Measurements from ENCODE around the gene LPGAT1.

Gene LPGAT1

GRCh38 chr1:211703812-211704537, 126.6 kb downstream of the LPGAT1 start:
- TF ChIP-seq, protein P1, sequence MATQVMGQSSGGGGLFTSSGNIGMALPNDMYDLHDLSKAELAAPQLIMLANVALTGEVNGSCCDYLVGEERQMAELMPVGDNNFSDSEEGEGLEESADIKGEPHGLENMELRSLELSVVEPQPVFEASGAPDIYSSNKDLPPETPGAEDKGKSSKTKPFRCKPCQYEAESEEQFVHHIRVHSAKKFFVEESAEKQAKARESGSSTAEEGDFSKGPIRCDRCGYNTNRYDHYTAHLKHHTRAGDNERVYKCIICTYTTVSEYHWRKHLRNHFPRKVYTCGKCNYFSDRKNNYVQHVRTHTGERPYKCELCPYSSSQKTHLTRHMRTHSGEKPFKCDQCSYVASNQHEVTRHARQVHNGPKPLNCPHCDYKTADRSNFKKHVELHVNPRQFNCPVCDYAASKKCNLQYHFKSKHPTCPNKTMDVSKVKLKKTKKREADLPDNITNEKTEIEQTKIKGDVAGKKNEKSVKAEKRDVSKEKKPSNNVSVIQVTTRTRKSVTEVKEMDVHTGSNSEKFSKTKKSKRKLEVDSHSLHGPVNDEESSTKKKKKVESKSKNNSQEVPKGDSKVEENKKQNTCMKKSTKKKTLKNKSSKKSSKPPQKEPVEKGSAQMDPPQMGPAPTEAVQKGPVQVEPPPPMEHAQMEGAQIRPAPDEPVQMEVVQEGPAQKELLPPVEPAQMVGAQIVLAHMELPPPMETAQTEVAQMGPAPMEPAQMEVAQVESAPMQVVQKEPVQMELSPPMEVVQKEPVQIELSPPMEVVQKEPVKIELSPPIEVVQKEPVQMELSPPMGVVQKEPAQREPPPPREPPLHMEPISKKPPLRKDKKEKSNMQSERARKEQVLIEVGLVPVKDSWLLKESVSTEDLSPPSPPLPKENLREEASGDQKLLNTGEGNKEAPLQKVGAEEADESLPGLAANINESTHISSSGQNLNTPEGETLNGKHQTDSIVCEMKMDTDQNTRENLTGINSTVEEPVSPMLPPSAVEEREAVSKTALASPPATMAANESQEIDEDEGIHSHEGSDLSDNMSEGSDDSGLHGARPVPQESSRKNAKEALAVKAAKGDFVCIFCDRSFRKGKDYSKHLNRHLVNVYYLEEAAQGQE (IDR thresholded peaks at IDR 0.05; ENCODE audit: insufficient replicate concordance, low read depth), result no peak
- TF ChIP-seq SPI1 (IDR thresholded peaks at IDR 0.05; ENCODE audit: borderline replicate concordance, low read depth), result no peak
- no peak for TF ChIP-seq GABPA (IDR thresholded peaks at IDR 0.05; ENCODE audit: low read depth)
- TF ChIP-seq CTCF (IDR thresholded peaks at IDR 0.05; ENCODE audit: insufficient read depth, low read length), result no peak
- TF ChIP-seq POLR2AphosphoS5 (IDR thresholded peaks at IDR 0.05; ENCODE audit: low read depth), result no peak
- no peak overlapping the region for H3K27ac ChIP-seq (replicated peaks)
- H3K4me3 ChIP-seq (replicated peaks; ENCODE audit: insufficient read depth, low read length), result no peak overlapping the region
- H3K27me3 ChIP-seq (ENCODE audit: insufficient read depth, poor library complexity, severe bottlenecking), result no peaks in the 10 kb centered on the region
- DNase-seq (ENCODE audit: low read depth in 1 of 2, low spot score in 1 of 2), result no peak

DNA sequence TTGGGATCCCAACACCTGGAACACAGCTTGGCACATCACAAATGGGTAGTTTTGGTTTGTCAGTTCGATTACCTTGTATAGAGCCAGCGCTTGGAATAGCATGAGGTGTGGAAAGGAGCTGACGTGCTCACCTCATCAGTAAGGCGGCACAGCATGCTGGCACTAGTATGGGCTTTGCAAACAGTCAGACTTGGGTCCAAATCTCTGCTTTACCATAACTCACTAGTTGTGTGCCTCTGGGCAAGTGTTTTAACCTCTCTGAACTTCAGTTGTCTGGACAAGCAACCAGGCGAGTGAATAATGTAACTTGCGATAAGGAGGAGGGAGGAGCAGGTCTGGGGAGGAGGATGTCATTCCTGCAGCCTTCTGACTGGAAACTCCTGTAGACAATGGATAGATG, 128.8 kb downstream of the LPGAT1 start:
- H3K4me3 ChIP-seq (replicated peaks; ENCODE audit: insufficient read depth, low read length), result no peak overlapping the region
- no peaks in the 10 kb centered on the region for H3K27me3 ChIP-seq (ENCODE audit: insufficient read depth, poor library complexity, severe bottlenecking)
- TF ChIP-seq CTCF (IDR thresholded peaks at IDR 0.05; ENCODE audit: insufficient read depth, low read length) (no peak), GABPA (IDR thresholded peaks at IDR 0.05; ENCODE audit: low read depth) (no peak), POLR2AphosphoS5 (IDR thresholded peaks at IDR 0.05; ENCODE audit: low read depth) (no peak), SPI1 (IDR thresholded peaks at IDR 0.05; ENCODE audit: borderline replicate concordance, low read depth) (no peak)
- TF ChIP-seq, protein P1 (IDR thresholded peaks at IDR 0.05; ENCODE audit: insufficient replicate concordance, low read depth), result no peak
- no peak for DNase-seq (ENCODE audit: low read depth in 1 of 2, low spot score in 1 of 2)
- no peak overlapping the region for H3K27ac ChIP-seq (replicated peaks)

- DNase-seq (ENCODE audit: low read depth in 1 of 2, low spot score in 1 of 2), result no peak
- H3K27ac ChIP-seq (replicated peaks), result no peak overlapping the region
- TF ChIP-seq SPI1 (IDR thresholded peaks at IDR 0.05; ENCODE audit: borderline replicate concordance, low read depth) (no peak), CTCF (IDR thresholded peaks at IDR 0.05; ENCODE audit: insufficient read depth, low read length) (no peak), GABPA (IDR thresholded peaks at IDR 0.05; ENCODE audit: low read depth) (no peak), POLR2AphosphoS5 (IDR thresholded peaks at IDR 0.05; ENCODE audit: low read depth) (no peak)
- TF ChIP-seq, protein P1 (IDR thresholded peaks at IDR 0.05; ENCODE audit: insufficient replicate concordance, low read depth), result no peak
- H3K27me3 ChIP-seq (ENCODE audit: insufficient read depth, poor library complexity, severe bottlenecking), result no peaks in the 10 kb centered on the region
- H3K4me3 ChIP-seq (replicated peaks; ENCODE audit: insufficient read depth, low read length), result no peak overlapping the region
Measured at GRCh38 chr1:211699059-211699458, 131.5 kb downstream of the LPGAT1 start.

Measured in HL-60 (cell line).